IMR-90 (cell line): ENCODE data around the gene ARHGEF4.

Experiments
- BHLHE40 ChIP-seq: fragments of 150-350 bp; IDR thresholded peaks from 2 replicates; pipeline ENCODE4 v1.6.1; 2016; ENCODE audit warnings: mild to moderate bottlenecking, low read depth, low read length
- CEBPB ChIP-seq: IDR thresholded peaks from 2 replicates; pipeline ENCODE4 v1.6.1; 2012; ENCODE audit warnings: low read depth, low read length, improper control_type of control experiment
- CTCF ChIP-seq: conservative IDR thresholded peaks from 2 replicates; pipeline ENCODE4 v1.5.1; 2012; ENCODE audit warnings: mild to moderate bottlenecking, low read depth, low read length, improper control_type of control experiment
- FOS ChIP-seq: fragments of 150-350 bp; IDR thresholded peaks from 2 replicates; pipeline ENCODE4 v1.6.1; 2016; ENCODE audit warnings: low read depth, low read length
- MAFK ChIP-seq: IDR thresholded peaks from 2 replicates; pipeline ENCODE4 v1.6.1; 2012; ENCODE audit warnings: low read depth, low read length, improper control_type of control experiment
- POLR2A ChIP-seq: IDR thresholded peaks from 2 replicates; pipeline ENCODE4 v1.6.1; 2012; ENCODE audit warnings: mild to moderate bottlenecking, low read depth, low read length
- RAD21 ChIP-seq: IDR thresholded peaks from 2 replicates; pipeline ENCODE4 v1.6.1; 2012; ENCODE audit warnings: low read length, improper control_type of control experiment
- SMC3 ChIP-seq: fragments of 150-350 bp; IDR thresholded peaks from 2 replicates; pipeline ENCODE4 v1.6.1; 2016; ENCODE audit warnings: low read depth, mild to moderate bottlenecking, antibody characterized with exemption, low read length, moderate library complexity

- TF ChIP-seq POLR2A: no peak
- no peak for TF ChIP-seq CTCF
- TF ChIP-seq SMC3: no peak
- TF ChIP-seq MAFK: no peak
- no peak for TF ChIP-seq FOS
- no peak for TF ChIP-seq CEBPB
- TF ChIP-seq RAD21: no peak
- TF ChIP-seq BHLHE40: no peak
Measured at GRCh38 chr2:131011486-131011885, 174.8 kb downstream of the ARHGEF4 start.
